22Rv1 (cell line): ENCODE data around the gene TC2N.

Experiments used
- H3K27ac ChIP-seq: fragments of 450-650 bp; 2 replicates; pipeline ENCODE4 v1.5.1; 2017
- ZFX ChIP-seq: fragments of 450-650 bp; IDR thresholded peaks from 2 replicates; pipeline ENCODE4 v1.6.1; 2017; ENCODE audit warnings: antibody characterized with exemption, borderline replicate concordance
- TF ChIP-seq, protein P1 (sequence below): fragments of 450-650 bp; IDR thresholded peaks from 2 replicates; pipeline ENCODE4 v1.5.1; 2017; ENCODE audit warnings: mild to moderate bottlenecking

Gene TC2N

GRCh38 chr14:91882776-91883175, 15.4 kb upstream of the TC2N start:
- TF ChIP-seq, protein P1, sequence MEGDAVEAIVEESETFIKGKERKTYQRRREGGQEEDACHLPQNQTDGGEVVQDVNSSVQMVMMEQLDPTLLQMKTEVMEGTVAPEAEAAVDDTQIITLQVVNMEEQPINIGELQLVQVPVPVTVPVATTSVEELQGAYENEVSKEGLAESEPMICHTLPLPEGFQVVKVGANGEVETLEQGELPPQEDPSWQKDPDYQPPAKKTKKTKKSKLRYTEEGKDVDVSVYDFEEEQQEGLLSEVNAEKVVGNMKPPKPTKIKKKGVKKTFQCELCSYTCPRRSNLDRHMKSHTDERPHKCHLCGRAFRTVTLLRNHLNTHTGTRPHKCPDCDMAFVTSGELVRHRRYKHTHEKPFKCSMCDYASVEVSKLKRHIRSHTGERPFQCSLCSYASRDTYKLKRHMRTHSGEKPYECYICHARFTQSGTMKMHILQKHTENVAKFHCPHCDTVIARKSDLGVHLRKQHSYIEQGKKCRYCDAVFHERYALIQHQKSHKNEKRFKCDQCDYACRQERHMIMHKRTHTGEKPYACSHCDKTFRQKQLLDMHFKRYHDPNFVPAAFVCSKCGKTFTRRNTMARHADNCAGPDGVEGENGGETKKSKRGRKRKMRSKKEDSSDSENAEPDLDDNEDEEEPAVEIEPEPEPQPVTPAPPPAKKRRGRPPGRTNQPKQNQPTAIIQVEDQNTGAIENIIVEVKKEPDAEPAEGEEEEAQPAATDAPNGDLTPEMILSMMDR: no peak
- no peak for TF ChIP-seq ZFX

GRCh38 chr14:91882369-91882768, 15.0 kb upstream of the TC2N start:
- TF ChIP-seq ZFX: no peak
- TF ChIP-seq, protein P1: no peak

More at GRCh38 chr14:91882776-91883175, 15.4 kb upstream of the TC2N start:
- H3K27ac ChIP-seq: no peak overlapping the region

GRCh38 chr14:91879196-91879595, 11.9 kb upstream of the TC2N start:
- no peak overlapping the region for H3K27ac ChIP-seq
- TF ChIP-seq ZFX: no peak

More at GRCh38 chr14:91882369-91882768, 15.0 kb upstream of the TC2N start:
- no peak overlapping the region for H3K27ac ChIP-seq

DNA sequence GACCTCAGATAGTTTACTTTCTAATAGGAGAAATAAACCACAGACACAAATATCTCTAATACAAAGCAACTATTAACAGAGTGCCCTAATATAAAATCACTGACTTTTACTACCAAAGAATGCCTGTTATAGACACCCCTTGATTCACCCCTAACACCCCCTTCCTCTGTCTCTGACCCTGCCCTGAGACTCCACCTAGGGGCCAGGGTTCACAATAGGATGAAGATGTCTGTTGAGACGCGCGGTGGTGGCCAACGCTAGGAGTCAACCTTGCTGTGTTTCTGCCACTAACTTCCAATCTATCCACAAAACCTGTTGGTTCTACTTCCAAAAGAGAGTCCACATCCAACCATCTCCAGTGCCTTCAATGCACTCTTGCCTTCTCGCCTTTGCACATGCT, 10.9 kb upstream of the TC2N start:
- TF ChIP-seq ZFX: no peak
- TF ChIP-seq, protein P1: no peak
- no peak overlapping the region for H3K27ac ChIP-seq

GRCh38 chr14:91877376-91877915, 10.1 kb upstream of the TC2N start:
- no peak for TF ChIP-seq ZFX
- TF ChIP-seq, protein P1: no peak
- no peak overlapping the region for H3K27ac ChIP-seq

- TF ChIP-seq ZFX: no peak
- TF ChIP-seq, protein P1: no peak
- no peak overlapping the region for H3K27ac ChIP-seq
Observed at GRCh38 chr14:91876492-91876891, 9.2 kb upstream of the TC2N start.

DNA sequence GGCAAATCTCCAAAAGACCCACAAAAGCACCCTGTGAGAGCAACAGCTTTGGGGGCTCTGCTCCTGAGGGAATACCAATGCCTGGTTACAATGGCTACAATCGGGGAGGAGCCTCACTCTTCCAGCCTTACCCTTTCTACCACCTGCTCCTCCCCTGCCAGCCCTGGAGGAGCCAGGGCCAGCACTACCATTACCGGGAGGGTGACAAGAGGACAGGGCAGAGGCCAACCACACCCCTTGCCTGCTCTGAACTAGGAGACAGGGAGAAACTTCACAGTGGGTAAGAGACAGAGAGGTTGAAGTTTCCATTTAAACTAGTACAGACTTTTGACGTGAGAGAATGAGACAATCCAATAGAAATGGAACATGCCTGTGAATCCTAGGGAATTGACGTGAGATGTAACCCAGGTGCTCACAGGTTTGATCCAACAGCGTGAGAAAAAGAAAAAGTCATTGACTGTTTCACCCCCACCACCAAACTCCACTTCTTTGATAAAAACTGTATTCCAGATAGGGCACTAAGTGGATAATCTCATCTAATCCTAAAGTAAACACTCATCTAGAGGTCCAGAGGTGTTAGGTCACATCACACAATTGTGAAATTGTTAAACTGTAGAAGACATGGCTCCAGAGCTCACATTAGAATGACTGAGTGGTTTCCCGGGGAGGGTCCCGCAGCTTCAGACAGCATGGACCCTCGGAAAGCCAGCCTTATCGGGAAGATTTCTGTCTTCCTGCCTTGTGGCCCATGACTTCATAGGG, 8.4 kb upstream of the TC2N start:
- no peak for TF ChIP-seq ZFX
- TF ChIP-seq, protein P1: no peak
- no peak overlapping the region for H3K27ac ChIP-seq
